Endothelial cell of umbilical vein (primary cell): ENCODE results near the gene ZNF184. TPM values are rescaled to one million over a fixed set of nuclear protein-coding genes. Genes with fewer than 3 reads are reported as not detected.

ENCODE experiments used
- BruUV-seq: library from RNA; stranded (reverse); fragments of 400-500 nt; replicated peaks from 2 replicates; lab custom pipeline; 2021; lab: Mats Ljungman, UMichigan
- CTCF ChIA-PET: fragments of 300-600, 350-600 bp; sonication (Branson Sonifier 250); formaldehyde crosslinking; loops from one replicate; lab custom pipeline; 2021; ENCODE audit warnings: antibody characterized with exemption, inconsistent platforms; lab: Charles Lee
- POLR2A ChIA-PET: fragments of 300-600, 350-600 bp; sonication (Branson Sonifier 250); formaldehyde crosslinking; loops from one replicate; lab custom pipeline; 2021; ENCODE audit warnings: antibody characterized with exemption, inconsistent platforms; lab: Charles Lee
- DNase-seq: peaks from one replicate; pipeline ENCODE4 v3.0.0-alpha.2; 2011; ENCODE audit warnings: low read depth, low spot score
- FAIRE-seq: peaks from 2 replicates; lab custom pipeline; 2011; peaks lifted over from hg19 to GRCh38; lab: Jason Lieb, UNC
- H2AFZ ChIP-seq: 2 replicates; pipeline ENCODE4 v1.6.0; 2012; ENCODE audit warnings: low read depth, low read length, control low read depth, inconsistent platforms
- H3K27ac ChIP-seq: 2 replicates; pipeline ENCODE4 v1.5.1; 2011; ENCODE audit warnings: low read depth, mild to moderate bottlenecking, control low read depth, low read length, moderate library complexity; ENCODE audit not compliant: insufficient read depth
- H3K27me3 ChIP-seq, 2 experiments: 2 replicates each; pipeline versions ENCODE4 v1.6.0 to v1.6.1; 2011; ENCODE audit warnings: low read length in 2 of 2, mixed read lengths in 1 of 2; ENCODE audit not compliant: control insufficient read depth in 2 of 2, insufficient read depth in 2 of 2
- H3K36me3 ChIP-seq, 2 experiments: 2 replicates in 1 of 2; 3 replicates in 1 of 2; pipeline ENCODE4 v1.5.1; 2011; ENCODE audit warnings: low read length in 2 of 2, mild to moderate bottlenecking in 1 of 2, moderate library complexity in 1 of 2; ENCODE audit not compliant: control insufficient read depth in 2 of 2, insufficient read depth in 2 of 2; ENCODE audit errors: extremely low read depth in 1 of 2
- H3K4me1 ChIP-seq: 3 replicates; pipeline ENCODE4 v1.5.1; 2011; ENCODE audit warnings: mild to moderate bottlenecking, low read length; ENCODE audit not compliant: control insufficient read depth, insufficient read depth; ENCODE audit errors: extremely low read depth
- H3K4me2 ChIP-seq: 2 replicates; pipeline ENCODE4 v1.6.1; 2011; ENCODE audit warnings: low read length, control low read depth, mixed read lengths; ENCODE audit not compliant: insufficient read depth
- H3K4me3 ChIP-seq, 3 experiments: fragments of 200-600 bp in 1 of 3; sonication (generic), shearing (Covaris generic) in 1 of 3; replicated peaks in 1 of 3; 2 replicates each; pipeline ENCODE4 v1.5.1; 2011 to 2016; ENCODE audit warnings: control low read depth in 3 of 3, low read length in 3 of 3, mild to moderate bottlenecking in 2 of 3, inconsistent platforms in 1 of 3, low read depth in 1 of 3, moderate library complexity in 1 of 3; ENCODE audit not compliant: insufficient read depth in 1 of 3
- H3K79me2 ChIP-seq: 2 replicates; pipeline ENCODE4 v1.6.0; 2012; ENCODE audit warnings: low read length, inconsistent platforms; ENCODE audit not compliant: control insufficient read depth, insufficient read depth
- H3K9ac ChIP-seq: replicated peaks from 2 replicates; pipeline ENCODE3; 2011; ENCODE audit warnings: low read length, control low read depth; ENCODE audit not compliant: insufficient read depth; ENCODE audit errors: extremely low read depth
- H3K9me1 ChIP-seq: replicated peaks from 3 replicates; pipeline ENCODE4 v1.6.0; 2011; ENCODE audit warnings: mild to moderate bottlenecking, low read length; ENCODE audit not compliant: control insufficient read depth, insufficient read depth; ENCODE audit errors: extremely low read depth
- H3K9me3 ChIP-seq: replicated peaks from 2 replicates; pipeline ENCODE4 v1.5.1; 2012; ENCODE audit warnings: low read length, inconsistent platforms; ENCODE audit not compliant: control insufficient read depth, insufficient read depth
- H4K20me1 ChIP-seq: replicated peaks from 2 replicates; pipeline ENCODE3; 2011; ENCODE audit warnings: mild to moderate bottlenecking, low read length; ENCODE audit not compliant: control insufficient read depth, insufficient read depth; ENCODE audit errors: extremely low read depth
- CTCF ChIP-seq, 2 donors: IDR thresholded peaks; 1 replicate in 1 of 2; 2 replicates in 1 of 2; pipeline ENCODE4 v1.5.1; 2011; ENCODE audit warnings: low read length in 2 of 2, mild to moderate bottlenecking in 2 of 2, moderate library complexity in 2 of 2, control low read depth in 1 of 2, inconsistent platforms in 1 of 2, low read depth in 1 of 2; ENCODE audit not compliant: insufficient read depth in 1 of 2; ENCODE audit errors: extremely low read depth in 1 of 2
- EZH2 ChIP-seq: IDR thresholded peaks from 2 replicates; pipeline ENCODE4 v1.6.1; 2012; ENCODE audit warnings: borderline replicate concordance, low read depth, mild to moderate bottlenecking, moderate library complexity, low read length, inconsistent platforms; ENCODE audit not compliant: severe bottlenecking
- FOS ChIP-seq: IDR thresholded peaks from 2 replicates; pipeline ENCODE4 v1.6.1; 2011; ENCODE audit warnings: mild to moderate bottlenecking, low read length, moderate library complexity, borderline replicate concordance; ENCODE audit not compliant: insufficient read depth
- GATA2 ChIP-seq: IDR thresholded peaks from 2 replicates; pipeline ENCODE4 v1.7.0; 2011; ENCODE audit warnings: low read depth, mild to moderate bottlenecking, moderate library complexity, mixed read lengths, low read length; ENCODE audit not compliant: insufficient read length, insufficient read depth
- JUN ChIP-seq: IDR thresholded peaks from 2 replicates; pipeline ENCODE4 v1.6.1; 2011; ENCODE audit warnings: borderline replicate concordance, low read depth; ENCODE audit not compliant: insufficient read length, insufficient read depth
- MYC ChIP-seq: IDR thresholded peaks from one replicate; pipeline ENCODE4 v1.6.1; 2011; ENCODE audit warnings: mild to moderate bottlenecking, low read depth, low read length
- POLR2A ChIP-seq: IDR thresholded peaks from 2 replicates; pipeline ENCODE4 v1.6.1; 2012; ENCODE audit warnings: low read depth, mild to moderate bottlenecking, control low read depth, low read length
- POLR2AphosphoS5 ChIP-seq: IDR thresholded peaks from 2 replicates; pipeline ENCODE4 v1.6.1; 2012; ENCODE audit warnings: low read depth, mild to moderate bottlenecking, control low read depth, low read length, moderate library complexity; ENCODE audit not compliant: insufficient read depth
- dilution Hi-C: fragments of 300-500 bp; cut with MboI; formaldehyde crosslinking; loops from one replicate; pipeline ENCODE4 v1.15.0; 2019; ENCODE audit warnings: low sequenced_read_pairs; ENCODE audit not compliant: extremely low pct_ligation_motif_present
- intact Hi-C: fragments of 100-400 bp; cut with micrococcal nuclease; formaldehyde crosslinking; loops from one replicate; pipeline ENCODE4 v1.10.0; 2022
- polyA plus RNA-seq, 4 experiments: library from polyadenylated mRNA; depleted of rRNA in 3 of 4; stranded (reverse) in 3 of 4; unstranded in 1 of 4; fragments of >200 nt; gene quantifications; 2 replicates each; pipeline versions ENCODE4 v1.2.1 to v1.2.3, GENCODE V29; 2011 to 2012; ENCODE audit warnings: missing spikeins in 1 of 4
- total RNA-seq: library from RNA; stranded (reverse); gene quantifications from 2 replicates; pipeline ENCODE4 v1.2.3, GENCODE V29; 2021

Gene ZNF184
- total and polyA plus RNA-seq, 2 donors (not counting 3 experiments of a cell fraction or from before 2014, with no cell fraction given): 1.6 to 6.5 TPM

GRCh38 chr6:27492631-27493190 lies 19.8 kb upstream of the ZNF184 start:
- intact Hi-C loops: no loop called here
- POLR2A ChIA-PET: no interaction called here

GRCh38 chr6:27479319-27480182 lies 6.6 kb upstream of the ZNF184 start:
- peak overlapping the region; percentile 95 for H3K9ac ChIP-seq
- H3K9me1 ChIP-seq: no peaks in the 10 kb centered on the region
- ChIA-PET POLR2A (interaction anchor here (0.6 kb wide), 1 partner anchor 95 kb away, joined by 3 read pairs; no protein-coding TSS in a partner anchor), CTCF (interaction anchor here (0.6 to 1.7 kb wide), 11 partner anchors 19 to 352 kb away, joined by 3 to 8 read pairs (median 4); no protein-coding TSS in a partner anchor)
- TF ChIP-seq POLR2AphosphoS5: peak; percentile 12
- no peak for TF ChIP-seq JUN
- no peak for TF ChIP-seq EZH2
- TF ChIP-seq POLR2A: no peak
- no peak for TF ChIP-seq CTCF (IDR thresholded peaks at IDR 0.05; ENCODE audit: extremely low read depth in 1 of 2, insufficient read depth in 1 of 2, low read depth in 1 of 2, low read length in 2 of 2)
- peak; percentile 57 for TF ChIP-seq GATA2
- TF ChIP-seq FOS: no peak
- dilution Hi-C loops: no loop called here
- no peaks in the 10 kb centered on the region for H3K79me2 ChIP-seq
- peak; percentile 92 for FAIRE-seq
- no peaks in the 10 kb centered on the region for H4K20me1 ChIP-seq
- no peaks in the 10 kb centered on the region for H3K9me3 ChIP-seq
- H3K36me3 ChIP-seq: no peaks in the 10 kb centered on the region
- no TSS peak for BruUV-seq
- peak overlapping the region; percentile 82 for H3K27ac ChIP-seq
- peak; percentile 94 for DNase-seq
- H3K4me1 ChIP-seq: peaks cover 7% of the 10 kb centered on the region
- H3K27me3 ChIP-seq: peaks cover 11 to 16% of the 10 kb centered on the region in 2 experiments
- H3K4me3 ChIP-seq: peak overlapping the region; percentile 78 to 93 (median 88)
- intact Hi-C loops: loop anchor here (1.0 to 10.0 kb wide), 12 partner anchors 16 to 1505 kb away; partner anchors contain the start of genes POM121L2 and ZSCAN9
- H3K4me2 ChIP-seq: peak overlapping the region; percentile 94
- peak overlapping the region; percentile 96 for H2AFZ ChIP-seq

More at GRCh38 chr6:27492631-27493190, 19.8 kb upstream of the ZNF184 start:
- peaks cover 7% of the 10 kb centered on the region for H3K4me1 ChIP-seq
- no peak overlapping the region for H2AFZ ChIP-seq
- H3K9me1 ChIP-seq: no peaks in the 10 kb centered on the region
- DNase-seq (no peak), FAIRE-seq (no peak)
- BruUV-seq: no TSS peak
- H3K36me3 ChIP-seq: no peaks in the 10 kb centered on the region
- H3K4me3 ChIP-seq: no peak overlapping the region
- no peaks in the 10 kb centered on the region for H4K20me1 ChIP-seq
- dilution Hi-C loops: no loop called here
- H3K9ac ChIP-seq: no peak overlapping the region
- peaks cover 3 to 14% of the 10 kb centered on the region in 2 experiments for H3K27me3 ChIP-seq
- H3K9me3 ChIP-seq: no peaks in the 10 kb centered on the region
- CTCF ChIA-PET: no interaction called here
- no peaks in the 10 kb centered on the region for H3K79me2 ChIP-seq
- TF ChIP-seq MYC: no peak
- TF ChIP-seq JUN: no peak
- no peak overlapping the region for H3K4me2 ChIP-seq
- H3K27ac ChIP-seq: no peak overlapping the region
